GM21786 (cell line): ENCODE data around the gene ITPKB.
"Not testable (repeated sequence)": the region's sequence is repeated elsewhere in the genome, so short reads cannot be mapped to it uniquely, and the experiment has no call there.

Source experiments
- ATAC-seq: cut with Tn5 transposase; IDR thresholded peaks from one replicate; pipeline ENCODE4 v1.9.1; 2021; ENCODE audit not compliant: unreplicated experiment

Gene ITPKB

DNA sequence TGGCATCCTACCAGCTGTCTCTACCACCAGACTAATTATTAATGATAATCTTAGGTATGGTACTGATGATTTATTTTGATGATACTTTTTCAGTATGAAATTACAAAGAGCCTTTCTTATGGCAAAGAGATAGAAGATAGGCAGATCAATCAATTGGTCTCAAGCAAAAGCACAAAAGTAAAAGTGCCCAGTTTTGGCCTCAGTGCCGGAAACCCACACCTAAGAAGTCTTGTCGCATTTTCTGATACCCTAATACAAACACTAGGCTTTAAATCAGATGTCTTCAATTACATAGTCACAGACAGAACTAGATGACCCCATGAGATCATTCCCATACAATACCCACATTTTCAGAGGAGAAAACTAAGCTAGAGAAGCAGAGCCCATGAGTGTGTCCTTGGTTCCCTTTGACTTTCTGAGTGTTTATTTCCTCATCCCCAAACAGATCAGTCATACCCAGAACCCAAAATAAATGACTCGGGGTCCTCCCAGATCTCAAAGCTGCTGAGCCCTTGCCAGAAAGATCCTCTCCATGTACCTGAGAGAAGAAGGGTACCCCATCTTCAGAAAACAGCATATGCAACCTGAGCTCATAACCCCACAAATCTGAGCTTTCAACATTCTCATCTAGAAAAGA is 7.7 kb downstream of the ITPKB start:
- ATAC-seq: no peak

DNA sequence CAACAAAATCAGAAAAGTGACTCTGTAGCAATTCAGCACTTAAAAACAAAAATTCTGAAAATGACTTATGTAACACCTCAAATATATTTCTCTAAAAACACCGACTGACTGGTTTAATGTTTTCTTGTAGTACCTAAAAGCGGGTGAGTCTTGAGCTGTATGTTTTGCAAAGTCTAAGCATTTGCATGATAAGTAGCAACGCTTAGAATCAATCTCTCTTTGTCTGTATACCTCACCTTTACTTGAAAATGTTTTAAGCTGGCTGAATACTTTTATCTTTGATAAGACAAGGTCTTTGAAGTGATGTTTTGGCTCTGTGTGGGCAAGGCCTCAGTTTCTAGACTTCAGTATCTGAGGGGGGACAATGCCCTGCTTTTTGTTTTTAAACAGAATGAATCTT is 8.2 kb downstream of the ITPKB start:
- no peak for ATAC-seq

DNA sequence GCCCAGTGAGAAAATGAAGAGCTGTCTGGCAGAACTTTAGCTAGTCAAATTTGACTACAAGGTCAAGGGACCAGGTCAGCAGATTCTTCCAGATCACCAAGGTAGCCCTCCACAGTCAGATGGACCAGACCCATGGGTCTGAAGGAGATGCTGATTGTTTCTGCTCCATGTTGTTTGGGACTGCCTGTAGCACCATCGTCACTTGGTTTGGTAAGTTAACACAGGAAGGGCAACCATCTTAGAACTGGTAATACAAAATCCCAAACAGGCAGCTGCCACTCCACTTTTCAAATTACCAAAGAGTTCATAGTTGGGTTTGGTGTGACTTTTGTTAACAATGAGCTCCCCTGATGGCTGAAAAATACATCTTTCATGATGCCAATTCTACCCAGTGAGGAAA is 9.0 kb downstream of the ITPKB start:
- ATAC-seq: no peak

DNA sequence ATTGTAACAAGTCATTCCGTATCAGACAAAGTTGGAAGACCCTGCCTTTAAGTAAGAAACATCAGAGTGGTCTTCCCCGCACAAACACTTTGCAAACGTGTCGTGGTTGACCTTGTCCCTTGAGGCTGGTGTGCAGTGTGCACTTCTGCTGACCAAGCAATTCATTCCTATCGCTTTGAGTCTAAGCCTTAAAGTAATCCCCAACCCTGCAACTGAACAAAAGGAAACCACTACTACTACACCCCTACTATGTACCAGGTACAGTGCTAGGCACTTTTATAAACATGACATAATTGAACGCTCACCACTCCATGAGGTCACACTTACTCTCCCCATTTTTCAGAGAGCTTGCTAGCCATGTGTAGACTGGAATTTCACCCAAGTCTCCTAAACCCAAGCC is 10.6 kb downstream of the ITPKB start:
- ATAC-seq: no peak

DNA sequence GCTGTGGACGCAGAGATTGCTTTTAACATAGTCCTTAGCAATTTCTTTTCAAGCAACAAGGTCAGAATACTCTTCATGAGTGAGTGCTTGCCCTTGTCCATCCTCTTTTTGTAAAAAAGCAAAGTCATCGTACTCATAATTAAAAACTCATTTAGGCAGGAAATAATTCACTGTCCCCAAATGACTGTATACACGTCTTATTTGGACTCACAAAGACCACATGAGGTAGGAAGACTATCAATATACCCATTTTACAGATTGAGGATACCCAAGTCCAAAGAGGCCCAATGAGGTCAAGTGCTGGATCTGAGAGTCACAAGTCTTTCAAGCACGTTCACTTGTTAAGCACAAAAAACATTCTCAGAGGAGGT is 13.2 kb downstream of the ITPKB start:
- no peak for ATAC-seq

DNA sequence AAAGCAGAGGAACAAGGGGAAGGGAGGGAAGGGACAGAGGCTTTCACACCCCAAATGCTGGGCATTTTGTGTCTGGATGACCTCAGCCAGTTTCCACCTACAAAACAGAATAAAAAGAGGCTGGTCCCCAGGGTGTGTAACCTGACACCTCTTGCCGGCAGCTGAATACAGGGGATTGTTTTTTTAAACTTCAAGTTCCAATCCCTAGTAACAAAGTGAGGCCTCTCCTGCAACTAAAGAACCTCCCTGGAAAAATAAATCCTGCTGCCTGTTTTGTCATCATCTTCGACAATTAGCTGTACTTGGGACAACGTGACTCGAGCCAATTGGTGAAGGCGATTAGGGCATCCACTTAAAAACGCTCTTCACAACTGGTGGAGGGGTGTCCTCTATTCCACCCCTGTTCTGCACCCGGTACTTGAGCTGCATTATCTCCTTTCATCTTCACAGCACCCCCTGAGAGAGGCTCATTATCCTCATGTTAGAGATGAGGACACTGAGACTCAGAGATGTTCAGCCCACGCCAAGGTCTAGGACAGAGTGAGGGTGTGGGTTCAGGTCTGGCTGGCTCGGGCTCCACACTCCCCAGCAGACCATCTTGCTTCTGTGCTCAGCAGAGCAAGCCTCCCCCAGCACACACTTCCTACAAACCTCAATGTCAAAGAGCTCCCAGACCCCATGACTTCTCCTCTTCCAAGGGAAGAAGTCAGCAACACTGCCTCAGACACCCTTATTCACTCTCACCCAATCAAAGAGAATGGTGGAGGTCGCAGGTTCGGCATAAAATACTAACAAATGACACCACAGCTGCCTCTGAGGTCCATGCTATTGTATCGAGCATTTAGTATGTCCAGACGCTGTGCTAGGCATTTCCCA is 15.2 kb downstream of the ITPKB start:
- ATAC-seq: peak; percentile 4

DNA sequence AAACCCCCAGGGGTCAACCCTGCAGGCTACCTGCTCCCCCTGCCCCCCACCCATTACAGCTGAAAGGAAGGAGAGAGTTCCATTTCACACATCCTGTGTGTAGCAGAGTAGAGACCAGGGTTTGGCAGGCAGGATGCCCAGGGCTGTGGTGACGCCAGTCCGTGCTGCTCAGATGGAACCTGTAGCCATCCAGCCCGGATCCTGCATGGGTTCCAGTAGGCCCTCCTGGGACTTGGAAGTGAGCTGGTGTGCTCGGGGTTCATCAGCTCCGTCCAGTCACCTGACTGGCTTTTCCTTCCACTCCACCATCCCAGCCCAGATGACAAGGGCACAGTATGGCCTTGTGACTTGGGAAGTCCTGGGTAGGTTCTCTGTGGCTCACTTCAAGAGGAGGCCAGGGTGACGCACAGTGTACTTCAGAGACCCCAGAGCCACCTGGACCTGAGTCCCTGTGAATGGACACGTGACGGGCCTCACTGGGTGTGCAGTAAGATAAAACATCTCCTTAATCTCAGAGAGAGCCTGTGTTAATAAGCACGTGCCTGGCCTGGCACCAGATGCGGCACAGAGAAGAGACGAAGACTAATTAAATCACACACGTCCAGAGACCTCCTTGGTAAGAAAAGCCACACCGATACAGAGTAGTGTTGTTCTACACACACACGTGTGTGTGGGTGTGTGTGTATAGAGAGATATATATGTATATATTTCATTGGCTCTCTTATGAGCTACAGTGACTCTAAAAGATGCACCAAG is 16.0 kb downstream of the ITPKB start:
- no peak for ATAC-seq

DNA sequence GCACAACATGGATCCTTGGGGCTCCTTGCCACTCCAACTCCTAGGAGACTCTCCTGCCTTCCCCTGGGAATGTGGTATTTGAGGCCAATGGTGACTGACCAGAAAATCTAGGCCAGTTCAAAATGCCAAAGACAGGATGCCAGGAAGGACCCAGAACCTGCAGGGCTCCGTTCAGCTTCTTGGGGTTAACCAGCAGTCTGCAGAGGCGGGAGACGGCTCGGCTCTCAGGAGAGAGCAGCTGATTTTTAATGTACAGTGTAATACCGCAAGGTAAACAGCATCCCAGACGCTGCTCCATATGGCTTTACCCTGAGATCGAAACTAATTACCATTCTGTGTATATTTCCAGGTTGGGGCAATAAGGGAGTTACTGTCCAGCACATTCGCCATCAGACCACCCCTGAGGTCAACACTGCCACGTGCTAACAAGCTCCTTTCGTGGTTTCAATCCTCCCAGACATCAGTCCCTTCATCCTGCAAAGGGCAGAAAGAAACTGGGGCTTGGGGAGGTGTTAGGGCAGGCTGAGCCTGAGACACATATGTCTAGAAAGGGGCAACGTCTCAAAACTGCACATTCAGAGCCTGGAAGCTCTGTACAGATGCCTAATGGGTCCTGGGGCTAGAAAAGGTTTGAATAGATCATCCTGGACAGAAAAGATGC is 16.7 kb downstream of the ITPKB start:
- no peak for ATAC-seq

DNA sequence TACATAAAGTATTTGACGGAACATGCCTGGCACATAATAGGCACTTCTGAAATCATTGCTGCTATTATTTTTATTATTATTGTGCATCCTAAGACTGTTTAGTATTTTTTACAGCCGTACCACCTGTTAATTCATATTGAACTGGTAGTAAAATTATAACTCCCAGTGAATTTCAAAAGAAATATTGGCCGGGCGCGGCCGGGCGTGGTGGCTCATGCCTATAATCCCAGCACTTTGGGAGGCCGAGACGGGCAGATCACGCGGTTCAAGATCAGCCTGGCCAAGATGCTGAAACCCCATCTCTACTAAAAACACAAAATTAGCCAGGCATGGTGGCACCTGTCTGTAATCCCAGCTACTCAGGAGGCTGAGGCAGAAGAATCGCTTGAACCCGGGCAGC is 18.5 kb downstream of the ITPKB start:
- ATAC-seq: not testable (repeated sequence)

DNA sequence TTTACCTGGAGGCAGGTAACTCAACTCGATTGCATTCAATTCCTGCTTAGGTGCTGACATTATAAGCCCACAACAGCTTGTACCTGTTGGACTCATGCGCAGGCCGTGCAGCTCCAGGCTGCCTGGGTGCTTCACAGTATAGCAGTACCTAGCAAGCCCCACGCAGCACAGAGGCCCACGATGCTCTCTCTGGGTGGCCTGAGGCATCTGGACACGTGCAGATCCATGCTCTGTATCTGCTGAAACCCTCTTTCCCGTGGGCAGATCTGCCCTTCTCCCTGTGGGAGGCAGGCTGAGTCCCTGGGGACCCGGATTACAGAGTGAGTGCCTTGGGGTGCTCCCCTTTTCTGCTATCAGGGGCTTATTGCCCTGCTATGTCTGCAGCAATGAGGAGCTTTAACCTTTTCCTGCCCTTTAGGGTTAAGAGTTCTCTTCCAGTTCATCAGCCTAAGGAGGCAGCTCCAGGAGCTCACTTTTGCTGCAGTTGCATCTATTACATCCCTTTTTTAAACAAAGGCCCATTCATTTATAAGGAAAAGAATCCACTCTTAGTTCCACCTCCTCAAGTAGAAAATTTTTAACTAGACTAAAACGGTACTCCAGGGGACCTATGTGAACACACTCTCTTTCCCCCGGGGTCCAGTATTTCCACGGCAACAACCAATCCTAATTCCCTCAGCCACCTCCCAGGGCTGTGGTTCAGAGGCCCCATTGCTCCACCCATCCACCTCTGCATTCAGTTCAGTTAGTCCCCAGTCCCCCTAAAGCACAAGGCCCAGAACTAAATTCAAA is 19.3 kb downstream of the ITPKB start:
- no peak for ATAC-seq

DNA sequence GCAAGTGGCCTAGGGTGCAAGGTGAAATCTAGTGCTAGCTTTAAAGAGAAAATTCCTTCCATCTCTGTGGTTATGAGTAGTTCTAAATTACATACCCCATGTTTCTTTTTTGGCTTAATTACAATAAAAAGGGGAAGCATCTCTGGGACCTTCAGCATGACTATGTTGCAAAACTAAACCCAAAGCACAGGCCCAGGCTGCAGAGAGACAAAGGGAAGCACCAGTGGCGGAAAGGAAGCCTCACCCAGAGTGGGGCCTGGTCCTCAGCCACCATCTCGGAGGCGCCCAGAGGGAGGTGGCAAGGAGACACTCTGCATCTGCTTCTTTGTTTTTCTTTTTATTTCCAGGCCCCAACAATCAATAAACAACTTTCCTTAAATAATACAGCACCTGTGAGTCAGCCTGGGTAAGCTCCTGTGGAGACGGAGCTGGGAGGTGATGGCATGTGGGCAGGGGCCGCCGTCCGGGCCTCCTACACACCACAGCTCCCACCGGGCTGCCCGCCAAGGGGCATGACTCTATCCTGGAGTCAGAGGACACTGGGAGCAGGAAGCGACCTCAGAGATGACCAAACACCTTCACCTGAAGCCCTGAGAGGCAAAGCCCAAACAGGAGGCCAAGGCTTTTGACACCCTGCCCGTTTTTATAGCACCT is 21.7 kb downstream of the ITPKB start:
- ATAC-seq: no peak

DNA sequence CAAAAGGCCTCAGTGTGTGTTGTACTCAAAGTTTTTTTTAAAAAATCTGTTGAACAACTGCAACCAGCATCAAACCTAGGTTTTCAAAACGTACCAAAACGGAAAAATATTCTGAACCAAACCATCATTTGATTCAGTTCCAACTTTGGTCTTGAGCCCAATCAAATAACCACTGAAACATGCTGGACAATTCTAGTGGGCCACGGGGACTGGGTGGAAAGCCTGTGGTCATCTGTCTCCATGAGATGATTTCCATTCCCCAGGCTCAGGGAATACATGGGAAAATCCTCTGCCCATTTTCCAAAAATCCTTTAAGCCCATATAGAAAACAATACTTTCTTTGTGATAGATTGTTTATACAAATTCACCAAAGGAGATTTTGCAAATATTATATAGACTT is 22.5 kb downstream of the ITPKB start:
- no peak for ATAC-seq

DNA sequence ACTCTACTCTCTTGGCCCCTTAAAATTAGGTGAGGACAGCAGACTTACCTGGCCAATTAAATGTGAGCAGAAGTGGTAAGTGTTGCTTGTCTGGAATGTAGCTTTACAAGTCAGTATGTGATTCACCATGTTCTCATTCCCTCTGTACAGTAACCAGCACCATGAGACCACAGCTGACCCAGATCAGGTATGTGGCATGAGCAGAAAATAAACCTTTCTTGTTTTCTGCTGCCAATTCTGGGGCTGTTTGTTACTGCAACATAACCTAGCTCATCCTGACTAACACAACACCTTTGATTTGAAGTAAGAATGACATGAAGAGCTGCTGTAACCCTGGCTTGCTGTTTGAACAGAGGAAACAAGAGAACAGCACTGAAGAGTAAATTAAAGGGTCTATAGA is 24.9 kb downstream of the ITPKB start:
- ATAC-seq: no peak

DNA sequence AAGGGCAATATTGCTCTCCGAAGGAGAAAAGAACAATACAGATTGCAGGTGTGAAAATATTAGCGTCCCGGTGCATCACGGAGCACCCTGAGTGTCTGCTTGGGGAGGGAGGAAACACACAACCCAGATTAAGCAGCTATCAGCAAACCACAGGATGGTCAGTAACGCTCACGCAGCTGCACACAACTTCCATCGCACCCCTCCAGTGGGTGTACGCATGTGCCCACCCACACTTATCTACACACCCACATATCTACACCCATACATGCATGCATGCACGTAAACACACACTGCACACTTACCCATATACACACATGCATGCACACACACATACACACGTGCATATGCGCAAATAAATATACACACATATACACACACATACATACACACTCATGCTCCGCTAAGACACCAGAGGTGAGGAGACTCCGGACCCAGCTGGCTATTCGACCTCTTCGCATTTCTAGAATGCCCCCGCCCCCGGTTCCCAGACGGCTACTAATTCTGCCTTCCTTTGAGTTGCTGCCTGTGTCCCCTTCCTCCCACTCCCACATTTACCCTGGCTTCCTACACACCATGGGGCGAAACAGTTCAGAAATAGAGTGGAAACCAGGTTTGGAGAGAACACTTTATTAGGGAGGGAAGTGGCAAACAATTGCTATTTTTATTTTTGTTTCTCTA is 26.2 kb downstream of the ITPKB start:
- ATAC-seq: peak; percentile 20

DNA sequence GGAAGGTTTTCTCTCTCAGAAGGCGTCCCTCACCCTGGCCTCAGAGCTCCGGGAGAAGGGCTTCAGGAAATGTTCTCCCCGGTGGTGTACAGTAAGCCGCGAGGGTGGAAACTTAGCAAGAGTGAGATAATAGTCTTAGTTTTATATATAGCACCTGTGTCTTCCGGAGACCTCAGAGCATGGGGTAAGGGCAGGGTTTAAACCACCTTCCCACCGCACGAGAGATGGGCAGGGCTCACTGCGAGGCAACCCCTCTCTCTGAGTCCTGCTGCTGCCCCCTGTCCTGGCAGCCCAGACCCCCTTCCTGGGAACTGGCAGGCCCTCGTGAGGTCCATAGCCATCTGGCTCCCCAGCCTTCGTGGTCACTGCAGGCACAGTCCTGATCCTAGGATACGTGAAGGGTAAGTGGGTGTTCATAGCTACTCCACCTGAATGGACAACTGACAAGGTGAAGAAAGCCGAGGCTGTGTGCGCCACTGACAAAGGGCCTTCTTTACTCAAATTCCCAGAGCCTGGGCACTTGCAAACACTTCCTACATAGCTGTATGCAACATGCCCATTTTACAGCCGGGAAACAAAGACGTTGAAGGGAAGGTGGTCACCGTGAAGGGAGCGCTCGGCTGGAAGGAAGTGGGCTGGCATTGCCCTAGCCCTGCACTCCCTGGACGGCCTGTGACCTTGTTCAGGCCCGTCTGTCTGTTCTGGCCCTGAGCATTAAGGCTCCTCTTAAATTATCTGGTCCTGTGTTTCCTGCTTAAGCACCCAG is 26.9 kb downstream of the ITPKB start:
- peak; percentile 92 for ATAC-seq

DNA sequence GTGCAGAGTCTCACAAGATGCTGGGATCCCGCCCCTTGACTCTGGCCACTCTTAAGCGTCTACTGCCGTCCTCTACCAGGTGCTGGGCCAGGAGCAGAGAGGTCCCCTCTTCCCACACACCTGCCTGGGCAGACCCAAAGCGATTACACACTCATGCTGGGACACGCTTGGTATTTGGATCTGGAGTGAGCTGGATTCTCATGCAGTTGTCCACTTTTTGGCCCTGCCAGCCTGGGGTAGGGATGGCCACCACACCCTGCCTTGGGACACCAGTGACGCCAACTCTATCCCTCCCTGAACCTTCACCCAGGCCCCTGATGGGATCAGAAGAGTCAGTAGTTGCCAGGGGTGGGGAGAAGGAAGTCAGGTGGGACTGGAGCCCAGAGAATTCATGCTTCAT is 28.6 kb downstream of the ITPKB start:
- ATAC-seq: no peak

DNA sequence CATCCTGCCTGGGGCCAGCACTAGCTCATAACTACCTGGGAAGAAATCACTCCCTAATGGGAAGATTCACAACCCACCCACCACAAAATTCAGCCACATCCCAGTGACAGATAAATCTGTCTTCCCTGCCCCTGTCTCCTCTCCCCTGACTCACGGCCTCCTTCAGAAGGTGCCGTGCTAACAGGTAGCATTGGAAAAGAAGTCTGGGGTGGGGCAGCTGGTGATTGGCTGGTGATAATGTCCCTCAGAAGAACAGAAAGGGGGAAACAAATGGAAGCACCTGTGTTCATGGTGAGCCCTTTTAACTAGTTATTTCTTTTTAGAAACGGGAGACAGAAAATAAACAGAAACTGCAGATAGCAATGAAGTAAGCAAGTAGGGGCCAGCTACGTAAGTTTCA is 29.1 kb downstream of the ITPKB start:
- ATAC-seq: no peak

DNA sequence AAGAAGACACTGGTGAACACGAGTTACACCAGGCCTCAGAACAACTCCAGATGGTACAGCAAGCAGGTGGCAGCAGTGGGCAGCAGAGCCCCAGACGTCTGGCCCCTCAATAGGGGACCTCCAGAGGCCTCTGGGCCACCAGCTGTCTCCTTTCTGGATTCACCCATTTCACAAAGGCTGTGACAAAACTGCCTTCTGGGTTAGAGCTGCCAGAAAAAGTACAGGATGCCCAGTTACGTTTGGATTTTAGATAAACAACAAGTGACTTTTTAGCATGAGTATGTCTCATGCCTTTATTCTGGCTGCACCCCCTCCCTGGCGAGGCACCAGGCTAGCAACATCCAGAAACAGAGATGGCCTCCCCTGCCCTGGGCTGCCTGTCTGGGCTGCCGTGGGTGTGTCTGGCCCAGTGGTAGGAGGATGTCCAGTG is 30.1 kb downstream of the ITPKB start:
- no peak for ATAC-seq

DNA sequence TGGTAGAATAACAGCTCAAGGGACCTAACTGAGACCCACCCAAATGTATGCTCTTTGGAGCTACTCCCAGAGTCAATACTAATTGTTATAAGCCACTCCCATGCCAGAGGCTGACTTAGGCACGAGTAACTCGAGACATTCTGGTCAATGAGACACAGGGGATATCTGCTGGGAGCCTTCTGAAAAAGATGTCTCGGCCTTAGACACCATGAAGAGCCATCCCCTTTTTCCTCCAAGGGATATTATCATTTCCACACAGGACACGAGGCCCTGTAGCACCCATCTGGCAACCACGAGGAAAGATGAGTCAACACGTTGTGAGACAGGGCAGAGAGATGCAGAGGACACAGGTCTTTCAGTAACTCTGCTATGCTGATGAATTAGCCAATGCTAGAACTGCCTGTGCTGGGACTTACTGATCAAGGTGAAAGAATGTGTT is 30.7 kb downstream of the ITPKB start:
- ATAC-seq: no peak
